ENCODE data around the gene CPVL.

Gene CPVL

GRCh38 chr7:29170781-29171180 is 24.4 kb upstream of the CPVL start:
- TF ChIP-seq CTCF (conservative IDR thresholded peaks at IDR 0.05) (no peak), ZFX (IDR thresholded peaks at IDR 0.05) (no peak)
- H3K27ac ChIP-seq = no peak overlapping the region

GRCh38 chr7:29167721-29168120 is 21.4 kb upstream of the CPVL start:
- H3K27ac ChIP-seq = no peak overlapping the region
- TF ChIP-seq CTCF (conservative IDR thresholded peaks at IDR 0.05) = no peak
- TF ChIP-seq ZFX (IDR thresholded peaks at IDR 0.05) = no peak

- no peak for TF ChIP-seq ZFX (IDR thresholded peaks at IDR 0.05)
- TF ChIP-seq CTCF (conservative IDR thresholded peaks at IDR 0.05) = no peak
- H3K27ac ChIP-seq = no peak overlapping the region
Measured at GRCh38 chr7:29163854-29164253, 17.5 kb upstream of the CPVL start.

- TF ChIP-seq CTCF (conservative IDR thresholded peaks at IDR 0.05) (no peak), ZFX (IDR thresholded peaks at IDR 0.05) (no peak)
Measured at GRCh38 chr7:29162577-29162976, 16.2 kb upstream of the CPVL start.

GRCh38 chr7:29161231-29161630 is 14.9 kb upstream of the CPVL start:
- H3K27ac ChIP-seq = no peak overlapping the region
- TF ChIP-seq CTCF (conservative IDR thresholded peaks at IDR 0.05) (no peak), ZFX (IDR thresholded peaks at IDR 0.05) (no peak)

More at GRCh38 chr7:29162577-29162976, 16.2 kb upstream of the CPVL start:
- H3K27ac ChIP-seq = no peak overlapping the region

GRCh38 chr7:29160080-29160479 is 13.7 kb upstream of the CPVL start:
- TF ChIP-seq ZFX (IDR thresholded peaks at IDR 0.05) (no peak), CTCF (conservative IDR thresholded peaks at IDR 0.05) (no peak)
- no peak overlapping the region for H3K27ac ChIP-seq

GRCh38 chr7:29158795-29159423 is 12.6 kb upstream of the CPVL start:
- TF ChIP-seq ZFX (IDR thresholded peaks at IDR 0.05) (no peak), CTCF (conservative IDR thresholded peaks at IDR 0.05) (no peak)
- no peak overlapping the region for H3K27ac ChIP-seq

Data from C4-2B (cell line).